HG03469 (cell line): Measurements from ENCODE around the gene PPM1H.
A peak's percentile ranks its signal among the peaks of the same experiment; 100 is the strongest.
"Not testable (repeated sequence)": the region's sequence is repeated elsewhere in the genome, so short reads cannot be mapped to it uniquely, and the experiment has no call there.

Experiments used
- ATAC-seq: cut with Tn5 transposase; IDR thresholded peaks from one replicate; pipeline ENCODE4 v1.9.1; 2021; ENCODE audit warnings: mild to moderate bottlenecking, moderate library complexity, moderate number of reproducible peaks; ENCODE audit not compliant: unreplicated experiment

The PPM1H gene

DNA sequence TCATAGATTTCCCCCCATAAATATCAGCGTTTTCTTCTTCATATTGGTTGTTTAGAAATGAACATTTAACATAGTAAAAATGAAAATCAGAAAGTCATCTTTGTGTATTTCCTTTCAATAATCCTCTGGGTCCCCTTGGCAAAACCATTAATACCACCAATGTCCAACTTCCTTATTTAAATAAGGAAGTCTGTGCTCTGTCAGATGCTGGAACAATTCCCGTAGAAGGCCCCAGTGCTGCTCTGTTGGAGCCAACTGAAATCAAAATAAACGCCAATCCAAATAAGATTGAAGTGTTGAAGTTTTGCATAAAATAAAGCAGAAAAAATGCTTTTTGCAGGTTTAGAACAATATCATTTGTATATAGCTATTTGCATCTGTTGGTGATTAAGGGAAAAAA lies 93.1 kb downstream of the PPM1H start:
- ATAC-seq: no peak

GRCh38 chr12:62840806-62841205 lies 94.1 kb downstream of the PPM1H start:
- no peak for ATAC-seq

DNA sequence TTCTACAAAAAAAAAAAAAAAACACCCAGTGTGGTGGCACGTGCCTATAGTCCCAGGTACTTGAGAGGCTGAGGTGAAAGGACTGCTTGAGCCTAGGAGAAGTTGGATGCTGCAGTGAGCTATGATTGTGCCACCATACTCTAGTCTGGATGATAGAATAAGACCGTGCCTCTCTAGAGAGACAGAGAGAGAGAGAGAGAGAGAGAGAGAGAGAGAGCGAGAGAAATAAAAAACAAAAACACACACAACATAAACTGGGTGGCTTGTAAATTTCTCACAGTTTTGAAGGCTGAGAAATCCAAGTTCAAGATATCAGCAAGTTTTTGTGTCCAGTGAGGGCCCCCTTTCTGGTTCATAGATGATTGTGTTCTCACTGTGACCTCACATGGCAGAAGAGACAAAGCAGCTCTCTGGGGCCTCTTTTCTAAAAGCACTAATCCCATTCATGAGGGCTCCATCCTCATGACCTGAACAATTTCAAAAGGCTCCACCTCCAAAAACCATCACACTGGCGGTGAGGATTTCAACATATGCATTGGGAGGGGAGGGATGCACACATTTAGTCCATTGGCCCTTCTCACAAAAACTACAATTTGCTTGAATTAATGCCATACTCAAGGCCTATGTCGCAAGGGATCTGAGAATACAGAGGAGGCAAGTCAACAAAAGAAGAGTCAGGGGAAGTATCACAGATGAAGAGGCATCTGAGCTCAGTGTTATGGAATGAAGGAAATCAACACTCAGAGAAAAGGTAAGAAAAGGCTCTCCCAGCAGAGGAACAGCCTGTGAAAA lies 94.9 kb downstream of the PPM1H start:
- ATAC-seq: no peak

DNA sequence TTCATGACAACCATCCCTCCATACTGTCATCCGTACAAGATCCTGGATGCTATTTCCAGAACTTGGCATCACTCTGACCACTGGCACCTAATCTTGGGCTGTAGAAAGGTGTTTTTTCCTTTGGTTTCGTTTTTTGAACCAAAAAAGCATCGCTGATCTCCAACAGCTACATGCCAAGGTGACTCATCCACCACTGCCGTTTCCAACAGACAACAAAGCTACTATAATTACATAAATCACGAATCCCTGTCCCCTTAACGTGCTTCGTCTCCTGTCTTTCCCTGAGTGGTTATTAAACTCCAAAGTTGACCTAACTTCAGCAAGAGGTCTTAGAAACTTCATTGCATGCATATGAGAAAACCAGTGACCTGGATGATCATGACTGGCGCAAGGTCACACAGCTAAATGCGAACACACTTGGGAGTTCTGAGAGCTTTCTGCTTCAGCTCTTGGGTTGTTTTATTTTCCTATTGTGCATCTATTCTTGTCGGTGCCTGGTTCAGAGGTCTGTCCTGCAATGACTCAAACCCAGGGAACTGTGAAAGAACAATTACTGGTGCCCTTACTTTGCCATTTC lies 99.9 kb downstream of the PPM1H start:
- peak; percentile 74 for ATAC-seq

DNA sequence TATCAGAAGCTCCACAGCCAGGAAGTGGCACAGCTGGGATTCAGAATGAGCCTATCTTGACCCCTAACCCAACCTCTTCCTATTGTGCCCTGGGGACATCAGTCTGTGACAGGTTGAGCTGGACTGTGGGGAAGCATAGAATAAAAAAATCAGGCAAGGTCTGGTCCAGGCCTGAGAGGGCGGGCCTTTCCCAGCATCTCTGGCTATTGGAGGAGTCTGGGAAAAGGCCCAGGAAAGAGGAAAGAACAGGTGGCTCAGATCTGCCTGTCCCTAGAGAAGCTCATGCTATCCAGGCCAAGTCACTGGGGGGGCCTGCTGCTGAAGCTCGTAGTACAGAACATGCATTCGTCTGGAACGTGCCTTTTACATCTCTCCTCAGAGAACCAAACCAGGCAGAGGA lies 100.5 kb downstream of the PPM1H start:
- no peak for ATAC-seq

- ATAC-seq: no peak
These were observed 101.3 kb downstream of the PPM1H start for GRCh38 chr12:62833634-62834033.

DNA sequence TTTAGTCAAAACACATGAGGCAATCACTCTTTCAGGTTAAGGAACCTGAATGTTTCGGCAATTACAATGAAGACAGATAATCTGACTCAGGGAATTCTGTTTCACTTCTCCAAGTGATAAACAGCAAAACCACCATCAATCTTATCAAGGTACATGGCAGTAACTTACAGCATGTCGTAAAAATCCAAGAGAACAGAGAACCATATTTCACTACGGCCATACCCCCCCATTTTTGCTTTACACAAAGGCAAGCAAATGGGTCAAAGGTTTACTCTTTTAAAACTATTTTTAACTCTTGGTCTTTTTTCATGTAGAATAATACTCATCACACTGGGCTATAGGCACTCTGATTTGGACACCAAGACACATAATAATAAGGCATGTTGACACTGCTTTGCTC lies 102.4 kb downstream of the PPM1H start:
- ATAC-seq: no peak

DNA sequence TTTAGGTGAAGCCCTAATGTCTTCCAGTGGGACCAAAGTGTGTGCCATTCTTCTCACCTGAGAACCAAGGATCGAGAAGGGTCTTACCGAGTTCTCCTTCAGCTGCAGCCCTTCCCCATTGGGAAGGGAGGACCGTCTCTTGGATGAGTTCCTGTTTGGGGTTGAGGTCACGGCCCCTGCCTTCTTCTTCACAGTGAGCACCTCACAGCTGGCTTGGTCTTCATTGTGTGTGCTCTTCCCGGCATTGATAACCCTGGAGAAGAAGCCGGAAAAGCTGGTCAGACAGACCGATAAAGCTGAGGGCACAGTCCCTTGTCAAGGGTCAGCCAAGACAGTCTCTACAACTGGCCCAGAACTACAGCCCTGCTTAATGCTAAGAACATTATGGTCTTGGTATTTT lies 102.9 kb downstream of the PPM1H start:
- ATAC-seq: no peak

DNA sequence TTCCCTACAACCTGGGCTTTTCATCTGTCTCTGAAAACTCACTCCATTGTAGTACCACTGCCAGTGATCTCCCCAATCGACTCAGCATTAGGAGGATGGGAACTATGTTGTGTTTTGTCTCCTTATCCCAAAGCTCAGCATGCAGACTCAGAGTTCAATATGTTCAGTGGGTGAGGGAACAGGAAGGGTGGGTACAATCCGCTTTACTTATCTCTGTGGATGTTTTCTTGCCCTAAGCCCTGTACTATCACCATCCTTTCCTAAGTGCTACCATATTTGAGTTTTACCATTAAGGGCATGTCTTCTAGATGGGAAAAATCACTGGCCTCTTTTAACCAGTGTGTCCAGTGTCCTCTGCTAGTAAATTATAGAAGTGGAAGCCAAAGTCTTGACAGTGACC lies 107.1 kb downstream of the PPM1H start:
- ATAC-seq: no peak

DNA sequence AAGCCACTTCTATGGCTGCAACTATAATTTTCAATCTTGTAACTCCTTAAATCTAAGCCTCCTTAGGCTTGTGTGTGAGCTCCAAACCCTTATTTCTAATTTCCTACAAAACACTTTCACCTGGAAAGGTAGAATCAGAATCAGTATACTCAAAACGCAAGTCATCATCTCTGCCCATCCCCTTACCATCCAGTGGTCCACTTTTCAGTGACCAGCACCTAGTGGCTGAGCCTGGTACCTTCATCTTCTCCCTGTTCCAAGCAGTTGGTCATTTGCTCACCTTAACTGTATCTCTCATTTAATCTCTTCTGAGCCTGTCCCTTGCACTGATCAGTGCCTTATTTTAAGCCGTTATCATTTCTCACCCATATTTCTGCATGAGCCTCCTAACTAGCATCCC lies 107.9 kb downstream of the PPM1H start:
- no peak for ATAC-seq

- ATAC-seq: no peak
These were observed 117.2 kb downstream of the PPM1H start for GRCh38 chr12:62817556-62818271.

- ATAC-seq: no peak
These were observed 120.7 kb downstream of the PPM1H start for GRCh38 chr12:62814243-62814642.

GRCh38 chr12:62813031-62813829 lies 121.7 kb downstream of the PPM1H start:
- no peak for ATAC-seq

GRCh38 chr12:62811481-62811880 lies 123.5 kb downstream of the PPM1H start:
- not testable (repeated sequence) for ATAC-seq

DNA sequence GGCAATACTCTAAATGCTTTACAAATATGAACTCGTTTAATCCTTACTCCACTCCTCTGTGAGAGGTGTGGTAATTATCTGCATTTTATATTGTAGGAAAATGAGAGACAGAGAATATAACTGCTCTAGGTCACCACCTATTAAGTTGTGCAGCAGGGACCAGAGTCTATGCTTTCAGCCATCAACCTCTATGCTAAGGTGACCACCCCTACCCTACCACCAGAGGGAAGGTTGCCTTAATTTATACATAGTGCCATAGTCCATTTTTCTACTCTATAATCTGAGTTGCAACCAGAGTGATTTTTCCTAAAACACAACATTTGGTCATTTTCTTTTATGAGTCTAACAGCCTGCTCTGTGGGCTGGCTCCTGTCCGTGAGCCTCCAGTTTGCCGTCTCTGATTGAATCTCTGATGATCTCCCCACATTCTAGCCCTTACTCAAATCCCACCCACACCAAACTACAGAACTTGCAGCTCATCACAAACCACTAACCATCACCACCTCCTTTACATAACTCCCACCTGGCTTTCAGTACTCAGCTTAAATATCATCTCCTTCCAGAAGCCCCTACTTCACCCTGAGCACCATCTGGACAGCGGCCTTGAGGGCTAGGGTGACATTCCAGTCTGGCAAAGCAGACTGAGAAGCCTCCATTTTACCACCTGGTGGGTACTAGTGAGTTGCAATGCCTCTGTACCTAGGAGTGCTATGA lies 126.6 kb downstream of the PPM1H start:
- peak; percentile 74 for ATAC-seq

DNA sequence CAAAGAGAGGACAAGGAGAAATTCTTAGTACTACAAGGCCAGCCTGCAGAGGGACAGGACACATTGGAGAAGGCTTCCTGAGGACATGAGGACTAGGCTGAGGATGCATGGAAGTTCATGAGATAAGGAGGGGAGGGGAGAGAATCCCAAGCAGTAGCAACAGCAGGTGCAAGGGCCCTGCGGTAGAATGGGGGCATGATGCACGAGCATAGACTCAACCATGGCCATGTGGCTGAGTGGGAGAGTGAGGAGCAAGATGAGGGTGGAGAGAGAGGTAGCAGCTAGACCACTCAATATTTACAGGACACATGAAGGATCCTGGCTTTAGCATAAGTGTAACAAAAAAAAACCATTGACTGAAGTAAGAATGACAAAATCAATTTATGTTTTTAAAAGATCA lies 128.1 kb downstream of the PPM1H start:
- no peak for ATAC-seq

GRCh38 chr12:62806244-62806836 lies 128.6 kb downstream of the PPM1H start:
- no peak for ATAC-seq

DNA sequence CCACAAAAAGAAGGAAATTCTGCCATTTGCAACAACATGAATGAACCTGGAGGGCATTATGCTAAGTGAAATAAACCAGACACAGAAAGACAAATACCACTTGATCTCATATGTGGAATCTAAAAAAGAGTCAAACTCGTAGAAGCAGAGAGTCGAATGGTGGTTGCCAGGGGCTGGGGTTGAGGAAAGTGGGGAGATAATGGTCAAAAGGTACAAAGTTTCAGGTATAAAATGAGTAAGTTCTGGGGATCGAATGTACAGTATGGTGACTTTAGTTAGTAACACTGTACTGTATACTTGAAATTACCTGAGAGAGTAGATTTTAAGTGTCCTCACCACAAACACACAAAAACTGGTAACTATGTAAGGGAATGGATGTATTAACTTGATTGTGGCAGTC lies 129.4 kb downstream of the PPM1H start:
- ATAC-seq: no peak

DNA sequence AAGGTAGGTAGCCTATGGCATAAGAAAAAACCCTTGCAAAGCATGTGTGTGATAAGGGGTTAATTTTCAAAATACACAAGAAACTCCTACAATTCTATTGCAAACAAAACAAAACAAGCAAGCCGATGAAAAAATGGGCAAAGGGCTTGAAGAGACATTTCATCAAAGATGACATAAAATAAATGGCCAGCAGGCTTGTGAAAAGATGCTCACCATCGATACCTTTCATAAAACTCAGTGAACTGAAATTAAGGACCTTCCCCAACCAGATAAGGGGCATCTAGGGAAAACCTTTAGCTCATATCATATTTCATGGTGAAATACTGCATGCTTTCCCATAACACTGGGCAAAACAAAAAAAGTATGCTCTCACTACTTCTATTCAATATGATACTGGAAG lies 131.2 kb downstream of the PPM1H start:
- ATAC-seq: no peak

DNA sequence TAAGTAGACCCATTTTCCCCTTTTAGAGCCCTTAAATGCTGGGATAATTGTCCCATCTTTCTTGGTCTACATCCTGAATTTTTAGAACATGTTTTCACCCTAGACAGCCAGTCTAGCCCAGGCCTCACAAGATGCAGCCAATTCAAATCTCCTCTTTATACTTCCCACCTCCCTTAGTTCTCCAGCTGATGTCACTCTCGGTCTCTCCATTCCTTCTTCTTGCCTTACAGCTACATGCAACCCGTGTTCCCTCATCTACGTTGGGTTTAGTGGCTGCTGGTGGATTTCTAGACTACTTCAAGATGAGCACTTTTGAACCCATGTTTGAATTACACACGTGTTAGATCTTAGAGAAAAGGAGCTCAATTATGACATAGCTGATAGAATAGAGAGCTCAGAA lies 132.0 kb downstream of the PPM1H start:
- no peak for ATAC-seq
